ENCODE measurements around the gene R3HCC1L.

DNA sequence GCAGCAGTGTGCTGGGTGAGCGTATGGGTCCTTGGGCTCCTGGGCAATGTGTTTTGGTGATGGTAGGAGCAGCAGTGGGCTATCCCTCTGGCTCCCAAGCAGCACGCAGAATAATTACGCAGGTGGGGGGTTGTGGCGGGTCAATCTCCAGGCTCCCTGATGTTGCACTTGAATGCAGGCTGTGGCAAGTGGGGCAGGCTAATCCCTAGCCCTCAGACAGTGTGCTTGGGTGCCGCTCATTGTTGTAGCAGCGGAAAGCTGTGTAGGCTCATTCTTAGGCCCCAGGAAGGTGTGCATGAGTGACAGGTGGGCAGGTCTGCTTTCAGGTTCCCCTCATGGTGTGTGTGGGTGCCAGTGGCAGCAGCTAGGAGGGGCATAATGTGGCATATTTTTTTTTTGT is 89.4 kb downstream of the R3HCC1L start:
- TF ChIP-seq, protein P1, sequence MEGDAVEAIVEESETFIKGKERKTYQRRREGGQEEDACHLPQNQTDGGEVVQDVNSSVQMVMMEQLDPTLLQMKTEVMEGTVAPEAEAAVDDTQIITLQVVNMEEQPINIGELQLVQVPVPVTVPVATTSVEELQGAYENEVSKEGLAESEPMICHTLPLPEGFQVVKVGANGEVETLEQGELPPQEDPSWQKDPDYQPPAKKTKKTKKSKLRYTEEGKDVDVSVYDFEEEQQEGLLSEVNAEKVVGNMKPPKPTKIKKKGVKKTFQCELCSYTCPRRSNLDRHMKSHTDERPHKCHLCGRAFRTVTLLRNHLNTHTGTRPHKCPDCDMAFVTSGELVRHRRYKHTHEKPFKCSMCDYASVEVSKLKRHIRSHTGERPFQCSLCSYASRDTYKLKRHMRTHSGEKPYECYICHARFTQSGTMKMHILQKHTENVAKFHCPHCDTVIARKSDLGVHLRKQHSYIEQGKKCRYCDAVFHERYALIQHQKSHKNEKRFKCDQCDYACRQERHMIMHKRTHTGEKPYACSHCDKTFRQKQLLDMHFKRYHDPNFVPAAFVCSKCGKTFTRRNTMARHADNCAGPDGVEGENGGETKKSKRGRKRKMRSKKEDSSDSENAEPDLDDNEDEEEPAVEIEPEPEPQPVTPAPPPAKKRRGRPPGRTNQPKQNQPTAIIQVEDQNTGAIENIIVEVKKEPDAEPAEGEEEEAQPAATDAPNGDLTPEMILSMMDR (IDR thresholded peaks at IDR 0.05; ENCODE audit: poor library complexity), result no peak
- TF ChIP-seq EZH2phosphoT487 (IDR thresholded peaks at IDR 0.05; ENCODE audit: low read depth, severe bottlenecking, unreplicated experiment) (no peak), EZH2 (IDR thresholded peaks at IDR 0.05; ENCODE audit: borderline replicate concordance) (no peak)
